HEK293 (cell line): ENCODE results near the gene GABPB1.

Experiments
- ZBTB1 ChIP-seq: fragments of 450-650 bp; formaldehyde crosslinking; IDR thresholded peaks from 2 replicates; pipeline ENCODE4 v1.5.1; 2016; ENCODE audit warnings: missing biosample characterization, missing genetic modification characterization
- ZNF600 ChIP-seq: fragments of 450-650 bp; formaldehyde crosslinking; IDR thresholded peaks from 2 replicates; pipeline ENCODE4 v1.5.1; 2016; ENCODE audit warnings: missing biosample characterization, missing genetic modification characterization
- TF ChIP-seq, protein P1 (sequence below): fragments of 450-650 bp; formaldehyde crosslinking; IDR thresholded peaks from 2 replicates; pipeline ENCODE4 v1.5.1; 2016; ENCODE audit warnings: missing biosample characterization, missing genetic modification characterization

DNA sequence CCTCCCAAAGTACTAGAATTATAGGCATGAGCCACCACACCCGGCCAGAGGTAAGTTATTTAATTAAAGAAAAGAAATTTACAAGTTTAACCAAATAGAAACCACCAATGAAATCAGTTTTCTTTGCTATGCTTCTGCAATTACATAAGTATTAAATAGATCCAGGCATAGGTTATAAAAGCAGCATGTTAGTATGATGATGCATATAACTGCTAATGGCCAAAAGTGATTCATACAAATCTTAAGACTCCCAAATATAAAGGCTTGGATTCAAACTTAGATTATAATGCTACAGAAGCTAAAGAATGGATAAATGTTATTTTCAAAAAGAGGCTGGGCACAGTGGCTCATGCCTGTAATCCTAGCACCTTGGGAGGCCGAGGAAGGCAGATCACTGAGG, 56.7 kb downstream of the GABPB1 start:
- TF ChIP-seq, protein P1, sequence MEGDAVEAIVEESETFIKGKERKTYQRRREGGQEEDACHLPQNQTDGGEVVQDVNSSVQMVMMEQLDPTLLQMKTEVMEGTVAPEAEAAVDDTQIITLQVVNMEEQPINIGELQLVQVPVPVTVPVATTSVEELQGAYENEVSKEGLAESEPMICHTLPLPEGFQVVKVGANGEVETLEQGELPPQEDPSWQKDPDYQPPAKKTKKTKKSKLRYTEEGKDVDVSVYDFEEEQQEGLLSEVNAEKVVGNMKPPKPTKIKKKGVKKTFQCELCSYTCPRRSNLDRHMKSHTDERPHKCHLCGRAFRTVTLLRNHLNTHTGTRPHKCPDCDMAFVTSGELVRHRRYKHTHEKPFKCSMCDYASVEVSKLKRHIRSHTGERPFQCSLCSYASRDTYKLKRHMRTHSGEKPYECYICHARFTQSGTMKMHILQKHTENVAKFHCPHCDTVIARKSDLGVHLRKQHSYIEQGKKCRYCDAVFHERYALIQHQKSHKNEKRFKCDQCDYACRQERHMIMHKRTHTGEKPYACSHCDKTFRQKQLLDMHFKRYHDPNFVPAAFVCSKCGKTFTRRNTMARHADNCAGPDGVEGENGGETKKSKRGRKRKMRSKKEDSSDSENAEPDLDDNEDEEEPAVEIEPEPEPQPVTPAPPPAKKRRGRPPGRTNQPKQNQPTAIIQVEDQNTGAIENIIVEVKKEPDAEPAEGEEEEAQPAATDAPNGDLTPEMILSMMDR (tag by site-specific recombination): no peak
- TF ChIP-seq ZBTB1 (tag by site-specific recombination) (no peak), ZNF600 (tag by site-specific recombination) (no peak)
